Stimulated activated CD4-positive, alpha-beta T cell treated with anti-CD3 and anti-CD28 coated beads, Interleukin-4, amount 100 ng/mL, for 4 hours (primary cell): ENCODE measurements around the gene ADSS2.
A peak's percentile ranks its signal among the peaks of the same experiment; 100 is the strongest.

Experiments used
- DNase-seq, 2 experiments: peaks; one replicate each; pipeline ENCODE4 v3.0.0-alpha.2; 2020

The ADSS2 gene

GRCh38 chr1:244445320-244446181 is 6.2 kb downstream of the ADSS2 start:
- DNase-seq = no peak

GRCh38 chr1:244444854-244445253 is 6.9 kb downstream of the ADSS2 start:
- DNase-seq = no peak

GRCh38 chr1:244442850-244443249 is 8.9 kb downstream of the ADSS2 start:
- no peak for DNase-seq

- DNase-seq = no peak
Measured at GRCh38 chr1:244439391-244440032, 12.2 kb downstream of the ADSS2 start.

GRCh38 chr1:244437086-244437468 is 14.6 kb downstream of the ADSS2 start:
- DNase-seq = no peak

- DNase-seq = no peak
Measured at GRCh38 chr1:244436336-244437085, 15.2 kb downstream of the ADSS2 start.

GRCh38 chr1:244435562-244436205 is 16.0 kb downstream of the ADSS2 start:
- peak in 1 of 2 experiments; percentile 28 for DNase-seq

GRCh38 chr1:244431166-244431565 is 20.5 kb downstream of the ADSS2 start:
- DNase-seq = no peak

GRCh38 chr1:244429818-244430217 is 21.9 kb downstream of the ADSS2 start:
- DNase-seq = no peak

GRCh38 chr1:244427647-244428046 is 24.1 kb downstream of the ADSS2 start:
- DNase-seq = no peak

GRCh38 chr1:244424649-244425334 is 26.9 kb downstream of the ADSS2 start:
- DNase-seq = no peak

- DNase-seq = no peak
Measured at GRCh38 chr1:244422174-244422573, 29.5 kb downstream of the ADSS2 start.

- DNase-seq = no peak
Measured at GRCh38 chr1:244419024-244419423, 32.7 kb downstream of the ADSS2 start.

GRCh38 chr1:244414543-244414942 is 37.2 kb downstream of the ADSS2 start:
- no peak for DNase-seq

- no peak for DNase-seq
Measured at GRCh38 chr1:244413736-244414135, 38.0 kb downstream of the ADSS2 start.

- DNase-seq = no peak
Measured at GRCh38 chr1:244412176-244412575, 39.5 kb downstream of the ADSS2 start.

- DNase-seq = no peak
Measured at GRCh38 chr1:244409701-244410100, 42.0 kb downstream of the ADSS2 start.

- DNase-seq = no peak
Measured at GRCh38 chr1:244406337-244406736, 45.4 kb downstream of the ADSS2 start.

- DNase-seq = no peak
Measured at GRCh38 chr1:244405856-244406255, 45.9 kb downstream of the ADSS2 start.

GRCh38 chr1:244403431-244403830 is 48.3 kb downstream of the ADSS2 start:
- no peak for DNase-seq

- DNase-seq = no peak
Measured at GRCh38 chr1:244400974-244401373, 50.7 kb downstream of the ADSS2 start.

- DNase-seq = no peak
Measured at GRCh38 chr1:244397131-244397530, 54.6 kb downstream of the ADSS2 start.

GRCh38 chr1:244395965-244396364 is 55.7 kb downstream of the ADSS2 start:
- DNase-seq = no peak
